Esophagus squamous epithelium (tissue), 5 donors: ENCODE data around the gene RAPGEF4. TPM values are rescaled to one million over a fixed set of nuclear protein-coding genes. Genes with fewer than 3 reads are reported as not detected.

ENCODE experiments used
- DNase-seq: peaks from one replicate; lab custom pipeline; 2025; lab: John Stamatoyannopoulos, UW
- H3K27ac ChIP-seq, 4 donors: fragments of 200-600 bp; sonication (generic); one replicate each; pipeline ENCODE4 v1.5.1; 2016 to 2019; ENCODE audit warnings: mild to moderate bottlenecking in 1 of 4
- H3K27me3 ChIP-seq, 4 donors: fragments of 200-600 bp; sonication (generic); 1 replicate in 3 of 4; 2 replicates in 1 of 4; pipeline versions ENCODE4 v1.5.1 to v1.6.0; 2017 to 2021; ENCODE audit warnings: antibody characterized with exemption in 1 of 4
- H3K36me3 ChIP-seq, 3 donors: fragments of 200-600 bp; sonication (generic); one replicate each; pipeline ENCODE4 v1.5.1; 2016 to 2019
- H3K4me1 ChIP-seq, 3 donors: fragments of 200-600 bp; sonication (generic); one replicate each; pipeline ENCODE4 v1.5.1; 2017 to 2019
- H3K4me3 ChIP-seq, 4 donors: fragments of 200-600 bp; sonication (generic); 1 replicate in 3 of 4; 2 replicates in 1 of 4; pipeline ENCODE4 v1.5.1; 2016 to 2019; ENCODE audit warnings: mild to moderate bottlenecking in 2 of 4, moderate library complexity in 1 of 4
- H3K9me3 ChIP-seq, 3 donors: fragments of 200-600 bp; sonication (generic); one replicate each; pipeline ENCODE4 v1.5.1; 2016 to 2019
- POLR2A ChIP-seq, 4 donors: fragments of 450-650 bp; IDR thresholded peaks; one replicate each; pipeline ENCODE4 v1.6.1; 2017; ENCODE audit warnings: antibody characterized with exemption in 4 of 4, mild to moderate bottlenecking in 4 of 4, moderate library complexity in 3 of 4
- WGBS, 2 donors: methylation state at CpG; one replicate each; pipeline ENCODE4 v1.1.5; 2018; 5-methylcytosine and 5-hydroxymethylcytosine counted together
- intact Hi-C: fragments of 100-400 bp; cut with DNase I; formaldehyde crosslinking; loops from one replicate; pipeline ENCODE4 v1.15.0; 2022
- total RNA-seq, 4 donors: library from RNA; depleted of rRNA; stranded (reverse); fragments of >200 nt; gene quantifications; one replicate each; pipeline ENCODE4 v1.1.0, GENCODE V29; 2016
- TF ChIP-seq, protein P1 (sequence below), 6 experiments: fragments of 450-650 bp in 4 of 6; fragments of 200-600 bp in 2 of 6; sonication (generic) in 2 of 6; IDR thresholded peaks; one replicate each; pipeline ENCODE4 v1.5.1; 2016 to 2019; ENCODE audit warnings: antibody characterized with exemption in 6 of 6, mild to moderate bottlenecking in 4 of 6, moderate library complexity in 4 of 6
- donor health status: DM: yes; HTN: yes; CAD: no.

Gene RAPGEF4
- total RNA-seq, 4 donors from 2014 or later, result 2.6 to 11.1 (median 2.9) TPM

DNA sequence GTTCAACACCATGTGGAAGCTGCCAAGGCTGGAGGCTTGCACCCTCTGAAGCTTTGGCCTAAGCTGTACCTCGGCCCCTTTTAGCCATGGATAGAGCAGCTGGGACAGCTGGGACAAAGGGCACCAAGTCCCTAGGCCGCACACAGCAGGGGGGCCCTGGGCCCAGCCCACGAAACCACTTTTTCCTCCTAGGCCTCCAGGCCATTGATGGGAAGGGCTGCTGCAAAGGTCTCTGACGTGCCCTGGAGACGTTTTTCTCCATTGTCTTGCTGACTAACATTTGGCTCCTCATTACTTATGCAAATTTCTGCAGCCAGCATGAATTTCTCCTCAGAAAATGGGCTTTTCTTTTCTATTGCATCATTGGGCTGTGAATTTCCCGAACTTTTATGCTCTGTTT lies 13.7 kb downstream of the RAPGEF4 start:
- no peak overlapping the region for H3K27ac ChIP-seq
- intact Hi-C loops, result no loop called here
- TF ChIP-seq, protein P1, sequence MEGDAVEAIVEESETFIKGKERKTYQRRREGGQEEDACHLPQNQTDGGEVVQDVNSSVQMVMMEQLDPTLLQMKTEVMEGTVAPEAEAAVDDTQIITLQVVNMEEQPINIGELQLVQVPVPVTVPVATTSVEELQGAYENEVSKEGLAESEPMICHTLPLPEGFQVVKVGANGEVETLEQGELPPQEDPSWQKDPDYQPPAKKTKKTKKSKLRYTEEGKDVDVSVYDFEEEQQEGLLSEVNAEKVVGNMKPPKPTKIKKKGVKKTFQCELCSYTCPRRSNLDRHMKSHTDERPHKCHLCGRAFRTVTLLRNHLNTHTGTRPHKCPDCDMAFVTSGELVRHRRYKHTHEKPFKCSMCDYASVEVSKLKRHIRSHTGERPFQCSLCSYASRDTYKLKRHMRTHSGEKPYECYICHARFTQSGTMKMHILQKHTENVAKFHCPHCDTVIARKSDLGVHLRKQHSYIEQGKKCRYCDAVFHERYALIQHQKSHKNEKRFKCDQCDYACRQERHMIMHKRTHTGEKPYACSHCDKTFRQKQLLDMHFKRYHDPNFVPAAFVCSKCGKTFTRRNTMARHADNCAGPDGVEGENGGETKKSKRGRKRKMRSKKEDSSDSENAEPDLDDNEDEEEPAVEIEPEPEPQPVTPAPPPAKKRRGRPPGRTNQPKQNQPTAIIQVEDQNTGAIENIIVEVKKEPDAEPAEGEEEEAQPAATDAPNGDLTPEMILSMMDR (IDR thresholded peaks at IDR 0.05), result no peak
- TF ChIP-seq POLR2A (IDR thresholded peaks at IDR 0.05), result no peak
- no peaks in the 10 kb centered on the region for H3K27me3 ChIP-seq
- no peaks in the 10 kb centered on the region for H3K36me3 ChIP-seq
- WGBS, 2 donors, result 63 to 76% methylated on average over 4 to 6 of the region's 6 CpGs
- DNase-seq, result no peak
- no peaks in the 10 kb centered on the region for H3K9me3 ChIP-seq
- no peaks in the 10 kb centered on the region for H3K4me1 ChIP-seq
- H3K4me3 ChIP-seq, result no peak overlapping the region

DNA sequence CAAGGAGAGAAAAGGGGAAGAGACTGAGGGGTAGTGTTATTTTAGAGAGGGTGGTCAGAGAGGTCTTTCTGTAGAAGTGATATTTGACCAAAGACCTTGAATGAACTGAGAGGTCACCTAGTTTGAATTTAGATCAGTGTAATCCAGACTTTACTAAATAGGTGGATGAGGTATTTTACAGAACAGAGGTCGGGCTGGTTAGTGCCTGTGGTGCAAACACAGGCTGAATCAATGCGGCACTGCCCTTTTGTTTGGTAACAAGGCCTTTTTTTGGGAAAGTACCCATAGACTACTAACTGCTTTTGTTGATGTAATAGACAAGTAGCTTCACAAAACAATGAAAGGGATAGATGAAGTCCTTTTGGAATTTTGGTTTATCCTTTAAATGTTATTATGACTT lies 15.9 kb downstream of the RAPGEF4 start:
- no peak for DNase-seq
- no peaks in the 10 kb centered on the region for H3K4me1 ChIP-seq
- no peak overlapping the region for H3K27ac ChIP-seq
- WGBS, 2 donors, result 25 to 36% methylated on average over 2 of the region's 2 CpGs
- TF ChIP-seq, protein P1 (IDR thresholded peaks at IDR 0.05), result no peak
- TF ChIP-seq POLR2A (IDR thresholded peaks at IDR 0.05), result no peak
- H3K9me3 ChIP-seq, result no peaks in the 10 kb centered on the region
- no peaks in the 10 kb centered on the region for H3K36me3 ChIP-seq
- intact Hi-C loops, result no loop called here
- H3K4me3 ChIP-seq, result no peak overlapping the region
- H3K27me3 ChIP-seq, result peaks cover 0 to 4% (median 0%) of the 10 kb centered on the region in 4 donors

DNA sequence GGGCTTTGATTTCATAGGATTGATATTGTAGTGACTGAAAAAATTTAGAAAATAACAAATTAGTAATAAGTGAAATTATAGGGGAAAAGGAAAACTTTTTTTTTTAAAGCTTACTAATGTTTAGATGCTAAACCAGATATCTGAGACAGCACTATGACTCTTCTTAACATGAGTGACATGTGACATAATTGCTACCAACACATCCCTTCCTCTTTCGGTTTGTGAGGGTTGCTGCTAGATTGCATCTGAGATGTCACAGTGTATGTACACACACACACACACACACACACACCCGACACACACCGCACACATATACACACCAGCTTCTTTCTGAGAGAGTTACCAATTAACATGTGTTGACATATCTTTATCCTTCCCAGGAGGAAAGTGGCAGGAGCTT lies 18.0 kb downstream of the RAPGEF4 start:
- Histone ChIP-seq H3K36me3 (no peaks in the 10 kb centered on the region), H3K4me1 (no peaks in the 10 kb centered on the region), H3K27me3 (peaks cover 0 to 4% (median 0%) of the 10 kb centered on the region in 4 donors), H3K27ac (no peak overlapping the region), H3K4me3 (no peak overlapping the region), H3K9me3 (no peaks in the 10 kb centered on the region)
- no peak for DNase-seq
- 69 to 83% methylated on average over 3 of the region's 3 CpGs for WGBS, 2 donors
- intact Hi-C loops, result no loop called here
- TF ChIP-seq, protein P1 (IDR thresholded peaks at IDR 0.05), result no peak
- TF ChIP-seq POLR2A (IDR thresholded peaks at IDR 0.05), result no peak

DNA sequence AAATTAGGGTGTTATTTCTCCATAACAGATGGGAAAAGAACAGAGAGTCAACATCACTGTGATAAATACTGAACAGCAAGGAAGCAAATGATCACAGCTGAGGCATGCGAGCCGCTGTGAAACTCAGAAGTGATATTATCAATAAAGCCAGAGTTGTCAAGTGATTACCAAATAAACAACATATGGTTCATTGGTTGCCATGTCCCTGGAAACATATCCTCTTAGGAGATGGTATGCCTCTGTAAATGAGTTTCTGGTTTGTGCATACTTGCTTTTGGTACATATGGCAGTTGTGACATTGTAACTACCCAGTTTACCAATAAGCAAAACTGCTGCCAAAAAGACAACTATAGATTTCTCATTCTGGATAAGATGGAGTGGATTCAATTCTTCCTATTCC lies 23.8 kb downstream of the RAPGEF4 start:
- peaks cover 0 to 4% (median 0%) of the 10 kb centered on the region in 4 donors for H3K27me3 ChIP-seq
- no peaks in the 10 kb centered on the region for H3K4me1 ChIP-seq
- H3K27ac ChIP-seq, result no peak overlapping the region
- TF ChIP-seq, protein P1 (IDR thresholded peaks at IDR 0.05), result no peak
- no peak for TF ChIP-seq POLR2A (IDR thresholded peaks at IDR 0.05)
- no peaks in the 10 kb centered on the region for H3K36me3 ChIP-seq
- WGBS, 2 donors, result 93 to 97% methylated on average over 2 of the region's 2 CpGs
- DNase-seq, result no peak
- intact Hi-C loops, result no loop called here
- peaks cover 0 to 12% (median 0%) of the 10 kb centered on the region in 3 donors for H3K9me3 ChIP-seq
- no peak overlapping the region for H3K4me3 ChIP-seq

DNA sequence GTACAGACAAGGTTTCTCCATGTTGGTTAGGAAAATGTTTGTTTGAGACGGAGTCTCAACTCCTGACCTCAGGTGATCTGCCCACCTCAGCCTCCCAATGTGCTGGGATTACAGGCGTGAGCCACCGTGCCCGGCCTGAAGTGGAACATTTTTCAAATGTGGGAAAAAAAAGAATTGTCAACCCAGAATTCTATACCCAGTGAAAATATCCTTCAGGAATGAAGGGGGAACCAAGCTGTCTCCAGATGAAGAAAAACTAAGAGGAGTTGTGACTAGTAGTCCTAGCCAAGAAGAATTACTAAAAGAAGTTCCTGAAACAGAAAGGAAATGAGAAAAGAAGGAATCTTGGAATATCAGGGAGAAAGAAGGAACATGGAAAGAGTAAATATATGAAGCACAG lies 25.7 kb downstream of the RAPGEF4 start:
- H3K4me3 ChIP-seq, result no peak overlapping the region
- WGBS, 2 donors, result 94 to 97% methylated on average over 3 to 4 of the region's 4 CpGs
- intact Hi-C loops, result no loop called here
- no peaks in the 10 kb centered on the region for H3K36me3 ChIP-seq
- no peaks in the 10 kb centered on the region for H3K4me1 ChIP-seq
- DNase-seq, result no peak
- peaks cover 0 to 12% (median 0%) of the 10 kb centered on the region in 3 donors for H3K9me3 ChIP-seq
- peaks cover 0 to under 1% (median 0%) of the 10 kb centered on the region in 4 donors for H3K27me3 ChIP-seq
- no peak for TF ChIP-seq POLR2A (IDR thresholded peaks at IDR 0.05)
- TF ChIP-seq, protein P1 (IDR thresholded peaks at IDR 0.05), result no peak
- H3K27ac ChIP-seq, result no peak overlapping the region
